OCI-M1 (cell line): Measurements from ENCODE around the gene FAM241A.
"Not testable (repeated sequence)": the region's sequence is repeated elsewhere in the genome, so short reads cannot be mapped to it uniquely, and the experiment has no call there.

Experiments
- DNase-seq: peaks from one replicate; lab custom pipeline; 2025; lab: John Stamatoyannopoulos, UW

FAM241A gene

GRCh38 chr4:112138538-112138937, 6.7 kb upstream of the FAM241A start:
- no peak for DNase-seq

GRCh38 chr4:112140536-112140935, 4.7 kb upstream of the FAM241A start:
- DNase-seq = peak; percentile 14

GRCh38 chr4:112141366-112142138, 3.7 kb upstream of the FAM241A start:
- DNase-seq = peak; percentile 17

- no peak for DNase-seq
Observed at GRCh38 chr4:112142182-112142581, 3.1 kb upstream of the FAM241A start.

GRCh38 chr4:112143781-112144180, 1.5 kb upstream of the FAM241A start:
- DNase-seq = no peak

GRCh38 chr4:112144546-112145325, 518 bp upstream of the FAM241A start:
- no peak for DNase-seq

GRCh38 chr4:112145790-112146501, 692 bp downstream of the FAM241A start:
- peak; percentile 81 for DNase-seq

- DNase-seq = peak; percentile 66
Observed at GRCh38 chr4:112146502-112146813, 1.2 kb downstream of the FAM241A start.

- peak; percentile 63 for DNase-seq
Observed at GRCh38 chr4:112147697-112148096, 2.4 kb downstream of the FAM241A start.

GRCh38 chr4:112150920-112151319, 5.7 kb downstream of the FAM241A start:
- no peak for DNase-seq

GRCh38 chr4:112152521-112152920, 7.3 kb downstream of the FAM241A start:
- DNase-seq = peak; percentile 27

GRCh38 chr4:112153211-112153791, 8.0 kb downstream of the FAM241A start:
- peak; percentile 89 for DNase-seq

- peak; percentile 55 for DNase-seq
Observed at GRCh38 chr4:112156112-112156511, 10.9 kb downstream of the FAM241A start.

GRCh38 chr4:112156553-112156952, 11.3 kb downstream of the FAM241A start:
- peak; percentile 71 for DNase-seq

GRCh38 chr4:112163706-112164105, 18.5 kb downstream of the FAM241A start:
- not testable (repeated sequence) for DNase-seq

- no peak for DNase-seq
Observed at GRCh38 chr4:112167794-112168193, 22.5 kb downstream of the FAM241A start.

- no peak for DNase-seq
Observed at GRCh38 chr4:112168719-112169500, 23.7 kb downstream of the FAM241A start.

- peak; percentile 66 for DNase-seq
Observed at GRCh38 chr4:112170451-112170993, 25.3 kb downstream of the FAM241A start.

- DNase-seq = not testable (repeated sequence)
Observed at GRCh38 chr4:112171051-112171763, 26.0 kb downstream of the FAM241A start.

- no peak for DNase-seq
Observed at GRCh38 chr4:112172180-112172579, 26.9 kb downstream of the FAM241A start.
